H1 (cell line): ENCODE results near the gene CMYA5. TPM values are rescaled to one million over a fixed set of nuclear protein-coding genes. Genes with fewer than 3 reads are reported as not detected.

Experiments
- CTCF ChIA-PET: fragments of 300-600 bp; sonication (Branson Sonifier 250); formaldehyde crosslinking; loops from one replicate; lab custom pipeline; 2021; ENCODE audit not compliant: partially characterized antibody; lab: Charles Lee
- POLR2A ChIA-PET: fragments of 300-600 bp; sonication (Branson Sonifier 250); formaldehyde crosslinking; loops from one replicate; lab custom pipeline; 2021; ENCODE audit warnings: inconsistent platforms; ENCODE audit not compliant: partially characterized antibody; lab: Charles Lee
- DNase-seq, 2 experiments: peaks; one replicate each; pipeline versions ENCODE4 v3.0.0 to v3.0.0-alpha.2; 2010 to 2022; ENCODE audit warnings: low spot score in 2 of 2, low read depth in 1 of 2, mixed read lengths in 1 of 2
- FAIRE-seq: peaks from 2 replicates; lab custom pipeline; 2011; peaks lifted over from hg19 to GRCh38; lab: Jason Lieb, UNC
- H2AFZ ChIP-seq: 2 replicates; pipeline ENCODE4 v1.8.1; 2012; ENCODE audit warnings: low read length, inconsistent platforms
- H2AK5ac ChIP-seq: 2 replicates; pipeline ENCODE4 v1.6.1; 2013; ENCODE audit warnings: low read depth, low read length
- H2BK120ac ChIP-seq: replicated peaks from 2 replicates; pipeline ENCODE3; 2013; ENCODE audit warnings: low read depth, low read length, inconsistent platforms
- H2BK12ac ChIP-seq: 2 replicates; pipeline ENCODE4 v1.6.1; 2013; ENCODE audit warnings: low read depth, low read length
- H2BK15ac ChIP-seq: 2 replicates; pipeline ENCODE4 v1.6.1; 2013; ENCODE audit warnings: low read length
- H2BK20ac ChIP-seq: 2 replicates; pipeline ENCODE4 v1.6.1; 2013; ENCODE audit warnings: low read length
- H2BK5ac ChIP-seq: 2 replicates; pipeline ENCODE4 v1.6.1; 2013; ENCODE audit warnings: low read depth, low read length
- H3K14ac ChIP-seq: 2 replicates; pipeline ENCODE4 v1.6.1; 2013; ENCODE audit warnings: inconsistent platforms; ENCODE audit not compliant: insufficient read length
- H3K18ac ChIP-seq: 2 replicates; pipeline ENCODE4 v1.6.1; 2013; ENCODE audit warnings: low read length; ENCODE audit errors: extremely low read depth
- H3K23ac ChIP-seq: 2 replicates; pipeline ENCODE4 v1.6.1; 2013; ENCODE audit warnings: inconsistent platforms; ENCODE audit not compliant: insufficient read length
- H3K23me2 ChIP-seq: 2 replicates; pipeline ENCODE4 v1.6.1; 2013; ENCODE audit warnings: low read depth, low read length
- H3K27ac ChIP-seq: 2 replicates; pipeline ENCODE4 v1.6.1; 2011; ENCODE audit warnings: low read depth, low read length, inconsistent platforms
- H3K27me3 ChIP-seq, 4 experiments: replicated peaks in 1 of 4; 1 replicate in 1 of 4; 2 replicates in 3 of 4; pipeline versions ENCODE4 v1.6.1 to v1.8.1; 2011 to 2013; ENCODE audit warnings: low read length in 3 of 4, mild to moderate bottlenecking in 3 of 4, inconsistent platforms in 2 of 4, mixed read lengths in 2 of 4, moderate library complexity in 1 of 4; ENCODE audit not compliant: control insufficient read depth in 3 of 4, insufficient read depth in 3 of 4; ENCODE audit errors: extremely low read depth in 1 of 4
- H3K36me3 ChIP-seq, 4 experiments: 2 replicates each; pipeline versions ENCODE4 v1.6.1 to v1.8.1; 2011 to 2013; ENCODE audit warnings: mild to moderate bottlenecking in 4 of 4, low read length in 3 of 4, moderate library complexity in 2 of 4, control low read depth in 1 of 4, inconsistent platforms in 1 of 4; ENCODE audit not compliant: insufficient read depth in 4 of 4, control insufficient read depth in 2 of 4
- H3K4ac ChIP-seq: replicated peaks from 2 replicates; pipeline ENCODE3; 2013; ENCODE audit warnings: low read length, low read depth, mixed read lengths, inconsistent platforms; ENCODE audit not compliant: insufficient read length
- H3K4me1 ChIP-seq, 4 experiments: replicated peaks in 1 of 4; 1 replicate in 1 of 4; 2 replicates in 3 of 4; pipeline versions ENCODE4 v1.6.1 to v1.8.1; 2011 to 2013; ENCODE audit warnings: low read length in 3 of 4, inconsistent platforms in 2 of 4, mixed read lengths in 1 of 4; ENCODE audit not compliant: insufficient read depth in 4 of 4, control insufficient read depth in 3 of 4
- H3K4me2 ChIP-seq, 2 experiments: 2 replicates each; pipeline versions ENCODE4 v1.6.1 to v1.8.1; 2011 to 2013; ENCODE audit warnings: low read depth in 2 of 2, low read length in 2 of 2, control low read depth in 1 of 2, inconsistent platforms in 1 of 2, mild to moderate bottlenecking in 1 of 2; ENCODE audit not compliant: insufficient read depth in 1 of 2
- H3K4me3 ChIP-seq, 4 experiments: fragments of 200-600, 300-600 bp in 1 of 4; sonication (generic), shearing (Covaris generic), sonication (Bioruptor Twin) in 1 of 4; 2 replicates each; pipeline versions ENCODE4 v1.5.1 to v1.8.1; 2011 to 2016; ENCODE audit warnings: low read length in 4 of 4, low read depth in 3 of 4, control low read depth in 2 of 4, inconsistent platforms in 2 of 4, mild to moderate bottlenecking in 2 of 4, mixed read lengths in 1 of 4, moderate library complexity in 1 of 4; ENCODE audit not compliant: insufficient read depth in 2 of 4; ENCODE audit errors: extremely low read depth in 1 of 4
- H3K56ac ChIP-seq: replicated peaks from 2 replicates; pipeline ENCODE3; 2013; ENCODE audit warnings: low read depth, mild to moderate bottlenecking, mixed read lengths, low read length, inconsistent platforms; ENCODE audit not compliant: insufficient read length
- H3K79me1 ChIP-seq: 2 replicates; pipeline ENCODE4 v1.6.1; 2013; ENCODE audit warnings: low read depth, low read length, control low read depth
- H3K79me2 ChIP-seq, 2 experiments: 2 replicates each; pipeline versions ENCODE4 v1.6.1 to v1.8.1; 2012 to 2013; ENCODE audit warnings: low read length in 2 of 2, mild to moderate bottlenecking in 2 of 2, inconsistent platforms in 1 of 2; ENCODE audit not compliant: insufficient read depth in 2 of 2, control insufficient read depth in 1 of 2
- H3K9ac ChIP-seq, 4 experiments: replicated peaks in 1 of 4; 1 replicate in 1 of 4; 2 replicates in 3 of 4; pipeline versions ENCODE4 v1.6.1 to v1.8.1; 2011 to 2013; ENCODE audit warnings: low read depth in 3 of 4, low read length in 3 of 4, control low read depth in 2 of 4, mild to moderate bottlenecking in 2 of 4, moderate library complexity in 2 of 4, inconsistent platforms in 1 of 4; ENCODE audit errors: extremely low read depth in 1 of 4
- H3K9me3 ChIP-seq, 2 experiments: 2 replicates each; pipeline versions ENCODE4 v1.6.1 to v1.8.1; 2012 to 2013; ENCODE audit warnings: mild to moderate bottlenecking in 2 of 2, moderate library complexity in 2 of 2, control low read depth in 1 of 2, inconsistent platforms in 1 of 2, low read depth in 1 of 2, low read length in 1 of 2, mixed read lengths in 1 of 2; ENCODE audit not compliant: insufficient read depth in 2 of 2
- H4K20me1 ChIP-seq, 2 experiments: replicated peaks in 1 of 2; 2 replicates each; pipeline versions ENCODE3 to v1.8.1; 2011 to 2013; ENCODE audit warnings: inconsistent platforms in 2 of 2, low read length in 2 of 2, mild to moderate bottlenecking in 1 of 2; ENCODE audit not compliant: insufficient read depth in 2 of 2, control insufficient read depth in 1 of 2
- H4K5ac ChIP-seq: 2 replicates; pipeline ENCODE4 v1.6.1; 2013; ENCODE audit warnings: low read length, low read depth, mixed read lengths, inconsistent platforms; ENCODE audit not compliant: insufficient read length
- H4K8ac ChIP-seq: 2 replicates; pipeline ENCODE4 v1.8.0; 2013; ENCODE audit warnings: mild to moderate bottlenecking, moderate library complexity, low read length, inconsistent platforms; ENCODE audit not compliant: insufficient read depth; ENCODE audit errors: extremely low read depth
- H4K91ac ChIP-seq: replicated peaks from 2 replicates; pipeline ENCODE3; 2013; ENCODE audit warnings: low read length, mixed read lengths, inconsistent platforms; ENCODE audit not compliant: insufficient read length
- JUN ChIP-seq: IDR thresholded peaks from 2 replicates; pipeline ENCODE4 v1.6.1; 2011; ENCODE audit warnings: low read depth, mild to moderate bottlenecking, improper control_type of control experiment, low read length
- RFX5 ChIP-seq: IDR thresholded peaks from 2 replicates; pipeline ENCODE4 v1.6.1; 2011; ENCODE audit warnings: low read depth, low read length, improper control_type of control experiment, borderline replicate concordance
- TBP ChIP-seq: IDR thresholded peaks from 2 replicates; pipeline ENCODE4 v1.6.1; 2011; ENCODE audit warnings: low read depth, low read length, improper control_type of control experiment
- polyA plus RNA-seq, 7 experiments: library from polyadenylated mRNA; depleted of rRNA in 3 of 7; stranded (reverse) in 5 of 7; unstranded in 2 of 7; fragments of >200 nt in 5 of 7; fragments of 200-250 nt in 2 of 7; gene quantifications; 1 replicate in 5 of 7; 2 replicates in 1 of 7; 4 replicates in 1 of 7; pipeline versions ENCODE4 v1.2.1 to v1.2.3, GENCODE V29; 2011 to 2013; ENCODE audit warnings: missing spikeins in 2 of 7, mixed read lengths in 2 of 7
- total RNA-seq: library from RNA; stranded (reverse); fragmentation: NEBNext Ultra II Directional; extraction: Animal tissue kit (Norgen Biotek cat#: 25700); gene quantifications from 2 replicates; pipeline ENCODE4 v1.2.1, GENCODE V29; 2021

Gene CMYA5
- total and polyA plus RNA-seq, 2 of the 8 experiments (the other 6 are each of a cell fraction or from before 2014, with no cell fraction given) = 0.88 to 0.95 TPM

GRCh38 chr5:79712741-79713140 is 23.1 kb downstream of the CMYA5 start:
- Histone ChIP-seq H2BK5ac (no peak overlapping the region), H3K27ac (no peak overlapping the region), H3K23ac (no peak overlapping the region), H3K79me2 (no peaks in the 10 kb centered on the region), H2BK20ac (no peak overlapping the region), H3K9ac (peak overlapping the region in 1 of 4 experiments; percentile 8; a peak in 1 of 7 replicates), H3K36me3 (no peaks in the 10 kb centered on the region), H4K8ac (no peak overlapping the region), H3K4me2 (no peak overlapping the region), H3K4ac (no peak overlapping the region), H3K27me3 (no peaks in the 10 kb centered on the region), H2BK120ac (no peak overlapping the region), H2AFZ (no peak overlapping the region), H3K23me2 (no peaks in the 10 kb centered on the region), H3K56ac (no peak overlapping the region), H4K91ac (no peak overlapping the region), H3K4me1 (no peaks in the 10 kb centered on the region), H3K79me1 (no peaks in the 10 kb centered on the region), H4K20me1 (no peaks in the 10 kb centered on the region), H3K18ac (no peak overlapping the region), H2AK5ac (no peak overlapping the region), H3K14ac (no peak overlapping the region), H3K4me3 (no peak overlapping the region), H2BK12ac (no peak overlapping the region), H2BK15ac (no peak overlapping the region), H4K5ac (no peak overlapping the region), H3K9me3 (no peaks in the 10 kb centered on the region)
- POLR2A ChIA-PET = no interaction called here
- CTCF ChIA-PET = interaction anchor here (0.7 to 1.5 kb wide), 2 partner anchors 9 to 612 kb away, joined by 3 to 8 read pairs; no protein-coding TSS in a partner anchor
- DNase-seq = no peak
- no peak for FAIRE-seq
- TF ChIP-seq JUN (no peak), RFX5 (no peak), TBP (no peak)
